NCI-H1092 treated with DMSO at 0.1 percent for 48 hours (cell line): ENCODE measurements around the gene CELF1.
"Not testable (repeated sequence)": the region's sequence is repeated elsewhere in the genome, so short reads cannot be mapped to it uniquely, and the experiment has no call there.

Experiments
- DNase-seq: peaks from one replicate; lab custom pipeline; 2025; lab: John Stamatoyannopoulos, UW

The CELF1 gene

DNA sequence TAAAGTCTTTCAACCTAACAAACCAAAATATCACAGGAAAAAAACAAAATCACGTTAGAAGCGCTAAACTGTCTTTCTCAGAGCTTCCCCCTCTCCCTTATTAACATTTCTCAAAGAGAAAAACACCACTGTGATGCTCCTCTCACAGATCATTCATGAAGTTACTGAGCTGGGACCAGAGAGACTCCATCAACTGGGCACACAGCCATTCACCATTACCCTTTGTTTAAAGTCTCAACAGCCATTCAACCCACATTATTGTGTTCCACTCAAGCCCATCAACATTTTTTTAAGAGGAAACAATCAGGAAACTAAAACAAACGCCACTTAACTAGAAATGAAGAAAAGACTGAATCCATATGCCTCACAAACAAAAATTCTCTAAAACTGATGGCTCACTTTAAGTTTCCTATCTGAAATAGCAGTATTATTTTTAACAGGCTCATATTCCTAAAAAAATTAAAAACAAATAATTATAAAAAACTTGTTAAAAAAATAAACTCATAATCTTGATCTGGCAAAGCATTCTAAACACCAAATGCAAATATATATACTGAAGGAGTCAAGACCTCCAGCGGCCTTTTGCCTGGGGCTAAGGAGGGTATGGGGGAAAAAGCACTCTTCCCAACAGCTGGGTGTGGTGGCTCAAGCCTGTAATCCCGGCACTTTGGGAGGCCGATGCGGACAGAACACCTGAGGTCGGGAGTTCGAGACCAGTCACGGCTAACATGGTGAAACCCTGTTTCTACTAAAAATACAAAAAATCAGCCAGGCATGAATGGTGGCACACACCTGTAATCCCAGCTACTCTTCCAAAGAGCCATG lies 14.0 kb downstream of the CELF1 start:
- peak; percentile 71 for DNase-seq

DNA sequence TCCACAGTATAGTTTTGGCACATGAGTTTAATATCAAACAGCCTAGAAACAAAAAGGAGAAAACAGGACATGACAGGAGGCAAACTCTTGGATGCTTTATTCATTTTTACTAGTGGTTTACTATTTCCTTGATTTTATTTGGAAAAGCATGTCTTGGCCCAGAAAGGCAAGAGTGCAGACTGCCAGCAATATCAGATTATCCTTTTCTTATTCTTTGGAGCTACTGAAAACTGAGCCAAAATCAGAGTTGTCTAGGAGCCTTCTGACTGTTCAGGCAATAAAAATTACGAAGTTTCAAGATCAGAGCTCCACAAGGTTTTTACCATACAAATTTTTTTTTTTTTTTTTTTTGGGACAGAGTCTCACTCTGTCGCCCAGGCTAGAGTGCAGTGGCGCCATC lies 16.0 kb downstream of the CELF1 start:
- no peak for DNase-seq

DNA sequence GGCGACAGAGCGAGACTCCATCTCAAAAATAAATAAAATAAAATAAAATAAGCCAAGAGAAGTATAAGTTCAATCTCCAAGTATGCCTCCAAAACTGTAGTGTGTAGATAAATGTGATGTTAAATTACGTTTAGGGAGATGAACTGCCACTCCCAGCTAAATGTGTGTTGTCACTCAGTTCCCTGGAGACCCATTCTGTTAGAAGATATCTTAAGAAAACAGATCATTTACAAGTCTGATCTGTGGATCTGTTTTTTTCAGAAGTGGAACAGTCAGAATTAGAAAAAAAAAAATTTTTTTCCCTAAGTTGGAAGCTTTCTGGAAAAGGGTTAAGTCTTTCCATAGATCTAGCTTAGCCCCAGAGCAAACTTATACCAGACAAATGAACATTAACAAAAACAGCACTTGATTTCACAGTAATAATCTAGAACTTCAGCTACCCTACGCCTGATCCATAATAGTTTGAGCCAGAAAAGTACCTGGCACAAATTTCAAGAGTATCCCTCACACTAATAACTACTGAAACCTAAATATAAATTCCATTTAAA lies 18.2 kb downstream of the CELF1 start:
- no peak for DNase-seq

- no peak for DNase-seq
These were observed 19.2 kb downstream of the CELF1 start for GRCh38 chr11:47533690-47534151.

GRCh38 chr11:47532597-47533213 lies 20.2 kb downstream of the CELF1 start:
- no peak for DNase-seq

- DNase-seq: no peak
These were observed 21.3 kb downstream of the CELF1 start for GRCh38 chr11:47531666-47532065.

DNA sequence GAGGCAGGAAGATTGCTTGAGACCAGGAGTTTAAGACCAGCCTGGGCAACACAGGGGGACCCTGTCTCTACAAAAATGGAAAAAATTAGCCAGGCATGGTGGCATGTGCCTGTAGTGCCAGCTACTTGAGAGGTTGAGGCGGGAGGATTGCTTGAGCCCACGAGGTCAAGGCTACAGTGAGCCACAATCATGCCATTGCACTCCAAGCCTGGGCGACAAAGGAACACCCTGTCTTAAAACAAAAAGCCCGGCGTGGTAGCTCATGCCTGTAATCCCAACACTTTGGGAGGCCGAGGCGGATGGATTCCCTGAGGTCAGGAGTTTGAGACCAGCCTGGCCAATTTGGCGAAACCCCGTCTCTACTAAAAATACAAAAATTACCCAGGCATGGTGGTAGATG lies 22.2 kb downstream of the CELF1 start:
- DNase-seq: not testable (repeated sequence)

DNA sequence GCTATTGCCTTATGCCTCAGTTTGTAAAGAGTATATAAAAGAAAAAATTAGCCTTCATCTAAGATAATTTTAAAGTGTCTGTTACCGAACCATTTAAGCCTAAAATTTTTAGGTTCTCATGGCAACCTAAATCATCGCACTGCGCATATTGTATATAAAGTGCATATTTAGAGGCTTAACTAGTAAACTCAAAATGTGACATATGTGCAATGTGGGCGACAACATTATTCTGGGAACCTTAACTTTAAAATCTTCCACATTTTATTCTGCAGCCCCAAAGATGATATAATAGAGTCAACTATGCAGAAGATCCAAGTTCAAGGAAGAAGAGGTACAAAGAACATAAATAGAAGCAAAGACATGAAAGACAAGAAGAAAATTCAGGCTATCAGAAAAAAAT lies 23.0 kb downstream of the CELF1 start:
- no peak for DNase-seq

GRCh38 chr11:47527186-47527585 lies 25.7 kb downstream of the CELF1 start:
- no peak for DNase-seq

DNA sequence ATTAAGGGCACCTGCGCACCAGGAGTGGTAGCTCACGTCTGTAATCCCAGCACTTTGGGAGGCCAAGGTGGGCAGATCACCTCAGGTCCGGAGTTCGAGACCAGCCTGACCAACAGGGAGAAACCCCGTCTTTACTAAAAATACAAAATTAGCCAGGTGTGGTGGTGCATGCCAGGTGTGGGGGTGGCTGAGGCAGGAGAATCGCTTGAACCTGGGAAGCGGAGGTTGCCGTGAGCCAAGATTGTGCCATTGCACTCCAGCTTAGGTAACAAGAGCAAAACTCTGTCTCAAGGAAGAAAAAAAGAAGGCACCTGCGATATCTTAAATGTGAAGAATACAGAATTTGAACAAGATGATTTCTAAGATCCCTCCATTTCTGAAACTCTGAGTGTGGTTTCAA lies 26.9 kb downstream of the CELF1 start:
- DNase-seq: not testable (repeated sequence)

GRCh38 chr11:47524291-47524874 lies 28.5 kb downstream of the CELF1 start:
- no peak for DNase-seq

DNA sequence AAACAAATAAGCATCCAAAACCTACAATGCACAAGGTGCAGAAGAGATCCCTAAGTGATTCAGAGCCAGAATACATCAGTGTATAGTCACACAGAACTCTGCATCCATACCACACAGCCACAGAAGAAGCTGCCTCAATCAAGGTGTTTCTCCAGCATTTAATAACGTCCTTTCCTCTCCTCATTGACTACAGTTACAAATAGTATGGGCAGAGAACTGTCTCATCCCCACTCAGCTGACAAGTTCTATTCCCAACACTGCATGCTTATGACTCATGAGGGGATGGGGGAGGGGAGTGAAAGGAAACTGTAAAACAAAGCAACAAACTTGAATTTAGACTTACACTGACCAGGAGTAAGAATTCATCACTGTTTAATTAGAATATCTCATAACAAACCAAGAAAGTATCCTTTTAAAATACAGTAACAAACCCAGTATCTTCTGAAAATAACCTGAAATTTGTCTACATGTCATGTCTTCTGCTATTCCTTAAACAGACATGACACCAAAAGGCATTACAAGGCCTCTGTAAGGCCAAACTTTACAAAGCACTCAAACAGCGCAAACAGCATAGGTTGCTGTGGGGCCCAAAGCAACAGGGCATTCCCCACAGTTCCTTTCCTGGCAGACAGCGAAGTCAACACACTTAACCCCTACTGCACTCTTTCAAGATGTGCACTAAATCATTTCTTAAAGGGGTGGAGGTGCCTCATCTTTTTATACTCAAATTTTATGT lies 29.3 kb downstream of the CELF1 start:
- DNase-seq: no peak

DNA sequence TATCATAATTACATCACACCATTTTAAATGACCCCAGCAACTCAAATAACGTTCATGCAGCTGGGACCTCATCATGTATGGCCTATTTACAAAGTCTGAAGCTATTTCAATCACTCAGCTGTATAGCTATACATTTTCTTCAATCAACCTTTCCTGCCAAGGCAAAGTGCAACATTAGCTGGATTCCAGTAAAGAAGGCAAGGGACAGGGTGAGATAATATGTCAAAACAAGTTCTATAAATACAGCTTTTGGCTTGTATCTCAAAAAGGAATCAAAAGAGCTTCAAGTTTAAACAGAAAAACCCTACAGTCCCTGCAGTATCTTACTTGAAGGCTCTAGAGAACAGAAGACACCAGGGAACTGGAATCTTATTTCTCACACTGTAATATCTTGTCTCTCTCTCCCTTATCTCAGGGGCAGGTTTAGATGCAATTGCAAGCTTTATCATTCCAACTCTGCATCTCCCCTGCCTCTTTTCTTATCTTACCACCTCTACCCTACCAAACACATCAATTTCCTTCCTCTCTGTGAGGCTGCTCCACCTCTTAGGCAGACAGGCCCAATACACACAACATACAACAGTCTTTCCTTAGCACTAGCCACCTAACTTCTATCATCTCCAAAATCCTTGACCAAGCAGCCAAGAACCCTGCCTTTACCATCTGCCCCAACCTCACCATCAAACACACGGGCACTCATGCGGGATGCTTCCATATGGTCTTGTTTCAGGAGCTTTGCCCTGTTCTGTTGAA lies 34.5 kb downstream of the CELF1 start:
- no peak for DNase-seq

DNA sequence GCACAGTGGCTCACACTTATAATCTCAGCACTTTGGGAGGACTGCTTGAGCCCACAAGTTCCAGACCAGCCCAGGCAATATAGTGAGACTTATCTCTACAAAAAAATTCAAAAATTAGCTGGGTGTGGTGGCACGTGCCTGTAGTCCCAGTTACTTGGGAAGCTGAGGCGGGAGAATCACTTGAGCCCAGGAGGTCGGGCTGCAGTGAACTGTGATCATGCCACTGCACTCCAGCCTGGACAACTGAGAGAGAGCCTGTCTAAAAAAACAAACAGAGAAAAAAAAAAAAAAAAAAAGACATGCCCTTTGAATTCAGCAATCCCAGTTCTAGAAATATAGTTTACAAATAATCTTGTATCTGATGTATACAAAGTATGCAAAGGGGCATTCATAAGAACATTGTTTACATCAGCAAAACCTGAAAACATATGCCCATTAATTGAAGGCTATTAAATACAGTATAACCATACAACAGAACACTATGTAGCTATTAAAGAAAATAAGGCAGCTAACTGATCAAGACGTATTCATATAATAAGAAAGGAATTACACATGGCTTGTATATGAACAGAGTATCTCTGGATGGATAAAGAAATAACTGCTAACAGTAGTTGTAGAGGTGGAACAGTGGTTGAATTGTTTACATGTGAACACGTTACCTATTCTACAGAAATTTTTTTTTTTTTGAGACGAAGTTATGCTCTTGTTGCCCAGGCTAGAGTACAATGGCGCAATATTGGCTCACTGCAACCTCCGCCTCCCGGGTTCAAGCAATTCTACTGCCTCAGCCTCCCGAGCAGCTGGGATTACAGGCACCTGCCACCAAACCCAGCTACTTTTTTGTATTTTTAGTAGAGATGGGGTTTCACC lies 35.7 kb downstream of the CELF1 start:
- no peak for DNase-seq

DNA sequence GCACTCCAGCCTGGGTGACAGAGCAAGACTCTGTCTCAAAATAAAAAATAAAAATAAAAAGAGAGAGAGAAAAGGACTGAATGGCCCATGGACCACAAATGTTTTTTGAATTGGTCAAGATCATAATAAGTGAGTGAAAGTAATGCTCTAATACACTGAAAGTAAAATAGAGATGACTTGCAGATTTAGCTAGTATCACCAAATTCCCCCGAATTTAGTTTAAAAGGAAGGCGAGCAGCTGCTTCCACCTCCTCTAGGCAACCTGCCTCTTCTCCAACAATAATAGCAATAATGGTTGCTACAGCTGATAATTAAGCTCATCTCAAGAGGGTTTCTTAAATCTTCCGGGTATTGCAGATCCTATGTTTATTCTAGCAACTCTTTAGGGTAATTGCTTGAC lies 36.8 kb downstream of the CELF1 start:
- DNase-seq: no peak

- no peak for DNase-seq
These were observed 37.9 kb downstream of the CELF1 start for GRCh38 chr11:47514825-47515647.

DNA sequence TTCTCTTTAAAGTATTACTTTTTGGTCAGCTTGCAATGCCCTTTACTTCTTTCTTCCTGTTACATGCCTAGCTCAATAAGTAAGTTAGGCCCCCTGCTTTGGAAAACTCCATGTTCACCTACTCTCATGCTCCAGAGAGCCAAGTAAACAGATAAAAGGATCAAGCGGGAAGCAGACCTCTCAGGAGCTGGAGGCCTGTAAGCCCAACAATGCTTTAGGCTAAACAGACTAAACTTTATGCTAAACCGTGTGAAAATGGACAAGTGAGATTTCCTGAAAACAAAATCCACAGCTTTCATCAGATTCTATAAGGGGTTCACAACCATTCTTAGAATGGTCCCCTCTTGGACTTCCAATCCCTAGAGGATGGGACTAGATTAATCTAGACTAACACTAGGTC lies 40.2 kb downstream of the CELF1 start:
- DNase-seq: no peak

- DNase-seq: no peak
These were observed 41.0 kb downstream of the CELF1 start for GRCh38 chr11:47511917-47512316.

GRCh38 chr11:47510209-47510608 lies 42.7 kb downstream of the CELF1 start:
- no peak for DNase-seq
